ENCODE results near the gene FANCC.
A peak's percentile ranks its signal among the peaks of the same experiment; 100 is the strongest.

FANCC gene

DNA sequence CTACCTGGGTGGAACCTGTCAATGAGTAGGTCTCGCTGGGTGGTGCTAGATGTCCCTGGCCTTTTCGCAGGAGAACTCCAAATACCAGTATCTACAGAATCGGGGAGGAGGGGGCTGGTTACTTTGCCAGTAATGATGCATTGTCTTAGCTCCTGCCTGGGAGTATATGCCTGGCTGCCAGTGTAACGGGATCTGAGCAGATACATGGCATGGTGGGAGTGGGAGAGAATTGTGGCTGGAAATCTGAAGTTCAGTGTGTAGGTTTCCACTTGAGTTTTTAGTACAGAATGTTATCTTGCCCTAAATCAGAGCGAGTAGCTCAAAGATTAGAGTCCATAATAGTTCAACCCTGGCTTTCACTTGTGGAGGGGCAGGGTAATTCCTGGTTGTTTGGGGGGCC, 38.0 kb upstream of the FANCC start:
- no peak overlapping the region for H3K4me3 ChIP-seq (ENCODE audit: low read length)
- TF ChIP-seq, protein P1, sequence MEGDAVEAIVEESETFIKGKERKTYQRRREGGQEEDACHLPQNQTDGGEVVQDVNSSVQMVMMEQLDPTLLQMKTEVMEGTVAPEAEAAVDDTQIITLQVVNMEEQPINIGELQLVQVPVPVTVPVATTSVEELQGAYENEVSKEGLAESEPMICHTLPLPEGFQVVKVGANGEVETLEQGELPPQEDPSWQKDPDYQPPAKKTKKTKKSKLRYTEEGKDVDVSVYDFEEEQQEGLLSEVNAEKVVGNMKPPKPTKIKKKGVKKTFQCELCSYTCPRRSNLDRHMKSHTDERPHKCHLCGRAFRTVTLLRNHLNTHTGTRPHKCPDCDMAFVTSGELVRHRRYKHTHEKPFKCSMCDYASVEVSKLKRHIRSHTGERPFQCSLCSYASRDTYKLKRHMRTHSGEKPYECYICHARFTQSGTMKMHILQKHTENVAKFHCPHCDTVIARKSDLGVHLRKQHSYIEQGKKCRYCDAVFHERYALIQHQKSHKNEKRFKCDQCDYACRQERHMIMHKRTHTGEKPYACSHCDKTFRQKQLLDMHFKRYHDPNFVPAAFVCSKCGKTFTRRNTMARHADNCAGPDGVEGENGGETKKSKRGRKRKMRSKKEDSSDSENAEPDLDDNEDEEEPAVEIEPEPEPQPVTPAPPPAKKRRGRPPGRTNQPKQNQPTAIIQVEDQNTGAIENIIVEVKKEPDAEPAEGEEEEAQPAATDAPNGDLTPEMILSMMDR (IDR thresholded peaks at IDR 0.05; ENCODE audit: insufficient read depth, low read depth, low read length, missing control alignments), result no peak
- no peak for DNase-seq (ENCODE audit: low read depth)

DNA sequence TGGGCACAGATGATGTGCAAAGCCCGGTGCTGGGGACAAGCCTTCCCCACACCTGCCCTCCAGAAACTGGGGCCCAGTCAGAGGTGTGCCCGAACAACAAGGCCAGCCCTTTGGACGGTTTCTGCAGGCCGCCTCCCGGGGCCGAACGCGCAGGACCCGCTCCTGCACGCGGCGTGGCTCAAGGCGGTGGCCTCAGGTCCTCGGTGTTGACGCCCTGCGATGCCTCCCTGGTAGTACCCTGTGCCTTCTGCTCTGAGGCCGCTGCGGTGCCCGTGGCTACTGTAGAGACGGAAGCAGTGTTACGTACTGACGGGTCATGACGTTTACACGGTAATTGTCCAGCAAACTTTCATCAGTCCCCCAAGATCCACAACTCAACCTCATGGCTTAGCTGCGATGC, 33.5 kb upstream of the FANCC start:
- DNase-seq (ENCODE audit: low read depth), result no peak
- TF ChIP-seq, protein P1 (IDR thresholded peaks at IDR 0.05; ENCODE audit: insufficient read depth, low read depth, low read length, missing control alignments), result no peak
- H3K4me3 ChIP-seq (ENCODE audit: low read length), result no peak overlapping the region

DNA sequence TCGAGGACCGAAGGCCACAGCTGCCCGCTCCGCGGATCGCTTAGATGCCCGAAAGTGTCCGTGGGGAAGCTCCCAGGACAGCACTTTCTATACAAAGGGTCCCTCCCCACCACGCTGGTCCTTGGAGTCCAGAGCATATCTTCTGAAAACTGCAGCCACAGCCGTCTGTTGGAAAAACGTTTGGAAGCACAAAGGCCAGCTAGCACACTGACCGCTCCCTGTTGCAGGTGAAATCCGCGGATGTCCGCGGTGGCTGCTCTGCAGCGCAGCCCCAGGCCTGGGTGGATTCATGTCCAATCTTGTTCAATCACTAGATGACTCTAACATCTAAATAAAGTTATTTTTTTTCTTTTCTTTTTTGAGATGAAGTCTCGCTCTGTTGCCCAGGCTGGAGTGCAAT, 32.8 kb upstream of the FANCC start:
- H3K4me3 ChIP-seq (ENCODE audit: low read length), result no peak overlapping the region
- TF ChIP-seq, protein P1 (IDR thresholded peaks at IDR 0.05; ENCODE audit: insufficient read depth, low read depth, low read length, missing control alignments), result no peak
- DNase-seq (ENCODE audit: low read depth), result no peak

DNA sequence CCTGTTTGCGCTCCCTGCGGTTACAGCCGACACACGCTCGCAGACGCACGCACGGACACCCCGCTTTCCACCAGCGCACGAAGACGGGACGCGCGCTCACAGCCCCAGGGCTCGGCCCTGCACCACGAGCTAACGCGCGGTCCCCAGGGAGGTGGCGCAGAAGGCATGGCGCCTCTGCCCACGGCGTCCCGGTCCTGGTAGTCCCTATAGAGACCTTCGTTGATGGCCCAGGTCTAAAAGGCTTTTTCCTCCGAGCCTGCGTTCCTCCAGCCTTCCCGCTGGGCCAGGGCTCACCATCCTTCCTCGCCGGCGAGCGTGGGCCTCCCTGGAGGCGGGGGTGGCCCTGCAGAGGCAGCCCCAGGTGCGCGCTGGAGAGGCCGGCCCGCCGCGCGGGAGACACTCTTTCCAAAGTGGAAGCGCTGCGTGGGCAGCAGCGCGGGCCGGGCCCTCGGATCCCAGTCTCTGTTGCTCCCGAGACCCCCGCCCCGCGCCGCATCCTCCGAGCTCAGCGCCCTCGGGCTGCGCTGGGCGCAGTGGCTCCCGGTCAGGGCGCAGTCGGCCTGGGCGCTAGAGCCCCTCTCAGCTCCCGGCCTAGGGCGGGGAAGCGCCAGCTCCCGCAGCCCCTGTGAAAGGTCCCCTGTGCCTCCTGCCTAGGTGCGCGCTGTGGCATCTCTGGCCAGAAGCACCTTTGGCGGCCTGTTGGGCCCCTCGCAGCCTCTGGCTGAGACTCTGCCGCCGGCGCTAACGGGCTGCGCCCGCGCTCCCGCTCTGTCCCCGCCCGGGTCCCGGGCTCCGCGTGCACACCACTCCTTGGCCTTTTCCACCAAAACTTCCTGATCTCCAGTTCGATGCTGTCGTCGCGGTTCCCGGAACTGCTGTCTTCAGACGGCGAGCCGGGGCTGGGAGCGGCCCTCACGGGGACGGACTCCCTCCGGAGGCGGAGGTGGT, 31.9 kb upstream of the FANCC start:
- DNase-seq (ENCODE audit: low read depth), result peak; percentile 10
- TF ChIP-seq, protein P1 (IDR thresholded peaks at IDR 0.05; ENCODE audit: insufficient read depth, low read depth, low read length, missing control alignments), result no peak
- H3K4me3 ChIP-seq (ENCODE audit: low read length), result peak overlapping the region; percentile 25

DNA sequence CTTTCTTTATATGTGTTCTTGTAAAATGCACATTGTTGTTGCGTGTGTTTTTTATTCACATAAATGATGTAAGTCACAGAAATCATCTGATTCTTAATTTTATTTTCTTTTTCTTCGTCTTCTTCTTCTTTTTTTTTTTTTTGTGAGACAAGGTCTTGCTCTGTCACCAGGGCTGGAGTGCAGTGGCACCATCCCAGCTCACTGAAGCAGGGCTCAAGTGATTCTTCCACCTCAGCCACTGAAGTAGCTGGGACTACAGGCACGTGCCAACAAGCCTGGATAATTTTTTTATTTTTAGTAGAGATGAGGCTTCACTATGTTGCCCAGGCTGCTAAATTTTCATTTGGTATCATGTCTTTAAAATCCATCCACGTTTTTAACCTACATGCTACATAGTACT, 28.5 kb upstream of the FANCC start:
- DNase-seq (ENCODE audit: low read depth), result no peak
- TF ChIP-seq, protein P1 (IDR thresholded peaks at IDR 0.05; ENCODE audit: insufficient read depth, low read depth, low read length, missing control alignments), result no peak
- no peak overlapping the region for H3K4me3 ChIP-seq (ENCODE audit: low read length)

DNA sequence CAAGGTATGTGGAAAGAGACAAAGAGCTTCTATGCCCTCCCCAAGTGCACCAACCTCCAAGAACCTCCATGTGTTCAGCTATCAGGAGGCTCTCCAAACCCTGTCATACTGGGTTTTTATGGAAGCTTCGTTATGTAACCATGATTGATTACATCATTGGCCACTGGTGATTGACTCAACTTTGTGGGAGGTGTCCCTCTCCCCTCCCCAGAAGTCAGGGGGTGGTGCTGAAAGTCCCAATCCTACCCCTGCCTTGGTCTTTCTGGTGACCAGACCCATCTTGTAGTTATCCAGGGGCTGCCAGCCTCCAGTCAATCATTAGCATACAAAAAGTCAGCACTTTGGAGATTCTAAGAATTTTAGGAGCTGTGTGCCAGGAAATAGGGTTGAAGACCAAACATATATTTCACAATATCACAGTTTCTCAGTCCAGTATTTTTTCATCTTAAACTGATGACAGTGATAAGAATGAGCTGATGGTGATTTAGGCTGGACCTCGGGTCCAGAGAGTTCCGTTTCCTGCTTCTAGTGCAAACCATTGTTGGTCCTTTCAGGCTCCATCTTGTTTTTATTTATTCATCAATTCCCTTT, 27.3 kb upstream of the FANCC start:
- TF ChIP-seq, protein P1 (IDR thresholded peaks at IDR 0.05; ENCODE audit: insufficient read depth, low read depth, low read length, missing control alignments), result no peak
- DNase-seq (ENCODE audit: low read depth), result no peak
- H3K4me3 ChIP-seq (ENCODE audit: low read length), result no peak overlapping the region
